HCT116 (cell line): ENCODE results near the gene KRTAP4-6. TPM values are rescaled to one million over a fixed set of nuclear protein-coding genes. Genes with fewer than 3 reads are reported as not detected.

Experiments
- ATAC-seq: fragments of 200-7000 bp; cut with Tn5 transposase; 2 replicates; pipeline ENCODE4 v1.9.1; 2020; ENCODE audit warnings: mild to moderate bottlenecking, moderate library complexity
- BruUV-seq: library from RNA; stranded (reverse); fragments of 400-500 nt; replicated peaks from 2 replicates; lab custom pipeline; 2021; lab: Mats Ljungman, UMichigan
- CTCF ChIA-PET: fragments of 300-600 bp; sonication (Branson Sonifier 250); formaldehyde crosslinking; loops from one replicate; lab custom pipeline; 2021; ENCODE audit warnings: antibody characterized with exemption; lab: Charles Lee
- POLR2A ChIA-PET: fragments of 300-600, 350-600 bp; sonication (Branson Sonifier 250); formaldehyde crosslinking; loops from one replicate; lab custom pipeline; 2021; ENCODE audit warnings: antibody characterized with exemption; lab: Charles Lee
- RAD21 ChIA-PET, 2 experiments: fragments of 300-600 bp; sonication (Branson Sonifier 250); formaldehyde crosslinking; loops; one replicate each; lab custom pipeline; 2023; ENCODE audit warnings: low total read pairs in 2 of 2; ENCODE audit not compliant: uncharacterized antibody in 2 of 2, unreplicated experiment in 2 of 2, low non-redundant PET in 1 of 2; lab: Charles Lee
- DNase-seq: peaks from one replicate; pipeline ENCODE4 v3.0.0-alpha.2; 2010; ENCODE audit warnings: low read depth, low spot score
- H2AFZ ChIP-seq: fragments of 200-600 bp; shearing (Covaris generic), sonication (generic); 2 replicates; pipeline ENCODE4 v1.6.1; 2017; ENCODE audit warnings: low read depth, mixed run types, mixed read lengths, antibody characterized with exemption, low read length; ENCODE audit not compliant: poor library complexity, severe bottlenecking
- H3K27ac ChIP-seq: 2 replicates; pipeline ENCODE4 v1.5.1; 2012; ENCODE audit warnings: low read depth, low read length
- H3K27me3 ChIP-seq: fragments of 200-600 bp; sonication (generic); 2 replicates; pipeline ENCODE4 v1.6.1; 2016; ENCODE audit warnings: mixed run types, low read length, mixed read lengths; ENCODE audit not compliant: insufficient read depth
- H3K36me3 ChIP-seq, 2 experiments: fragments of 200-500 bp in 1 of 2; fragments of 200-600 bp in 1 of 2; sonication (Bioruptor generic) in 1 of 2; sonication (generic) in 1 of 2; 2 replicates each; pipeline versions ENCODE4 v1.5.1 to v1.6.1; 2014 to 2016; ENCODE audit warnings: low read length in 2 of 2, inconsistent platforms in 1 of 2, mixed read lengths in 1 of 2, mixed run types in 1 of 2; ENCODE audit not compliant: insufficient read depth in 2 of 2, control insufficient read depth in 1 of 2
- H3K4me1 ChIP-seq, 2 experiments: fragments of 200-600 bp in 1 of 2; sonication (generic) in 1 of 2; 2 replicates each; pipeline versions ENCODE4 v1.5.1 to v1.6.1; 2012 to 2017; ENCODE audit warnings: low read length in 2 of 2, inconsistent platforms in 1 of 2, mild to moderate bottlenecking in 1 of 2, mixed read lengths in 1 of 2, mixed run types in 1 of 2, moderate library complexity in 1 of 2; ENCODE audit not compliant: insufficient read depth in 2 of 2, control insufficient read depth in 1 of 2
- H3K4me2 ChIP-seq: fragments of 200-600 bp; sonication (generic); 2 replicates; pipeline ENCODE4 v1.6.1; 2017; ENCODE audit warnings: mixed run types, low read length, mixed read lengths
- H3K4me3 ChIP-seq, 2 experiments: fragments of 200-600 bp in 1 of 2; sonication (generic) in 1 of 2; replicated peaks in 1 of 2; 2 replicates each; pipeline ENCODE4 v1.5.1; 2011 to 2016; ENCODE audit warnings: low read length in 2 of 2, control low read depth in 1 of 2, low read depth in 1 of 2, mild to moderate bottlenecking in 1 of 2, mixed read lengths in 1 of 2, mixed run types in 1 of 2
- H3K79me2 ChIP-seq: fragments of 200-600 bp; sonication (generic); 2 replicates; pipeline ENCODE4 v1.6.1; 2017; ENCODE audit warnings: mild to moderate bottlenecking, mixed run types, low read length, moderate library complexity, mixed read lengths; ENCODE audit not compliant: insufficient read depth
- H3K9ac ChIP-seq: fragments of 200-600 bp; sonication (generic); 2 replicates; pipeline ENCODE4 v1.6.1; 2016; ENCODE audit warnings: low read length, mixed read lengths
- H3K9me2 ChIP-seq: fragments of 200-600 bp; sonication (generic), shearing (Covaris generic); 2 replicates; pipeline ENCODE4 v1.6.1; 2017; ENCODE audit warnings: mixed run types, mild to moderate bottlenecking, moderate library complexity; ENCODE audit not compliant: insufficient read depth
- H3K9me3 ChIP-seq, 2 experiments: fragments of 200-500 bp in 1 of 2; fragments of 200-600 bp in 1 of 2; sonication (Bioruptor generic) in 1 of 2; sonication (generic) in 1 of 2; 2 replicates each; pipeline ENCODE4 v1.6.1; 2014 to 2017; ENCODE audit warnings: low read length in 2 of 2, mixed read lengths in 2 of 2, inconsistent platforms in 1 of 2, low read depth in 1 of 2, mild to moderate bottlenecking in 1 of 2, mixed run types in 1 of 2, moderate library complexity in 1 of 2; ENCODE audit not compliant: control insufficient read depth in 1 of 2, insufficient read depth in 1 of 2
- H4K20me1 ChIP-seq: fragments of 200-600 bp; sonication (generic), shearing (Covaris generic); 2 replicates; pipeline ENCODE4 v1.6.1; 2017; ENCODE audit warnings: mixed run types, mild to moderate bottlenecking, moderate library complexity; ENCODE audit not compliant: insufficient read depth
- CBX3 ChIP-seq: IDR thresholded peaks from 2 replicates; pipeline ENCODE4 v1.6.1; 2012; ENCODE audit warnings: low read depth
- CEBPB ChIP-seq: IDR thresholded peaks from 2 replicates; pipeline ENCODE4 v1.6.1; 2012; ENCODE audit warnings: low read depth
- EGR1 ChIP-seq: IDR thresholded peaks from 2 replicates; pipeline ENCODE4 v1.6.1; 2012; ENCODE audit warnings: low read depth
- ELF1 ChIP-seq: IDR thresholded peaks from 2 replicates; pipeline ENCODE4 v1.6.1; 2012; ENCODE audit warnings: low read depth, borderline replicate concordance
- EZH2 ChIP-seq: fragments of 200-600 bp; sonication (generic); IDR thresholded peaks from 2 replicates; pipeline ENCODE4 v1.6.1; 2017; ENCODE audit warnings: antibody characterized with exemption, mixed run types
- EZH2phosphoT487 ChIP-seq: fragments of 200-600 bp; IDR thresholded peaks from 2 replicates; pipeline ENCODE4 v1.6.1; 2018; ENCODE audit warnings: antibody characterized with exemption, borderline replicate concordance
- JUND ChIP-seq: IDR thresholded peaks from 2 replicates; pipeline ENCODE4 v1.6.1; 2012
- POLR2A ChIP-seq: IDR thresholded peaks from 2 replicates; pipeline ENCODE4 v1.7.0; 2011; ENCODE audit warnings: borderline replicate concordance; ENCODE audit not compliant: insufficient read depth, insufficient read length; ENCODE audit errors: extremely low read depth
- POLR2AphosphoS5 ChIP-seq: IDR thresholded peaks from 2 replicates; pipeline ENCODE4 v1.6.1; 2011; ENCODE audit warnings: mild to moderate bottlenecking, low read depth, low read length, moderate library complexity
- RAD21 ChIP-seq: IDR thresholded peaks from 2 replicates; pipeline ENCODE4 v1.6.1; 2012; ENCODE audit warnings: low read depth, mild to moderate bottlenecking
- SP1 ChIP-seq: IDR thresholded peaks from 2 replicates; pipeline ENCODE4 v1.6.1; 2012; ENCODE audit warnings: low read depth
- SRF ChIP-seq: IDR thresholded peaks from 2 replicates; pipeline ENCODE4 v1.6.1; 2012; ENCODE audit warnings: low read depth
- TCF7L2 ChIP-seq: IDR thresholded peaks from 2 replicates; pipeline ENCODE4 v1.7.0; 2011; ENCODE audit warnings: borderline replicate concordance, inconsistent platforms; ENCODE audit not compliant: insufficient read depth, insufficient read length; ENCODE audit errors: extremely low read depth
- ZNF274 ChIP-seq: fragments of 200-500 bp; sonication (Bioruptor generic); IDR thresholded peaks from 2 replicates; pipeline ENCODE4 v1.6.1; 2014; ENCODE audit warnings: mild to moderate bottlenecking, low read depth, low read length, inconsistent platforms
- intact Hi-C: fragments of 100-400 bp; cut with micrococcal nuclease; formaldehyde crosslinking; loops from 2 replicates; pipeline ENCODE4 v1.10.0; 2022
- total RNA-seq: library from RNA; stranded (reverse); gene quantifications from one replicate; pipeline ENCODE4 v1.2.1, GENCODE V29; 2021; ENCODE audit not compliant: unreplicated experiment
- TF ChIP-seq, protein P1 (sequence below): IDR thresholded peaks from 2 replicates; pipeline ENCODE4 v1.6.1; 2012; ENCODE audit warnings: low read depth
- TF ChIP-seq, protein P2 (sequence below): IDR thresholded peaks from 2 replicates; pipeline ENCODE4 v1.6.1; 2011; ENCODE audit warnings: mild to moderate bottlenecking, low read length, moderate library complexity; ENCODE audit not compliant: insufficient replicate concordance; ENCODE audit errors: extremely low read depth
- TF ChIP-seq, protein P3 (sequence below): IDR thresholded peaks from 2 replicates; pipeline ENCODE4 v1.6.1; 2012
- TF ChIP-seq, protein P4 (sequence below), 3 experiments: fragments of 200-600 bp in 1 of 3; sonication (generic) in 1 of 3; IDR thresholded peaks in 2 of 3; conservative IDR thresholded peaks in 1 of 3; 2 replicates each; pipeline ENCODE4 v1.5.1; 2012 to 2017; ENCODE audit warnings: low read depth in 2 of 3, low read length in 2 of 3, antibody characterized with exemption in 1 of 3, borderline replicate concordance in 1 of 3, control low read depth in 1 of 3, mild to moderate bottlenecking in 1 of 3, mixed read lengths in 1 of 3, mixed run types in 1 of 3, moderate library complexity in 1 of 3; ENCODE audit not compliant: insufficient read depth in 1 of 3
- TF ChIP-seq, protein P5 (sequence below): IDR thresholded peaks from 2 replicates; pipeline ENCODE4 v1.6.1; 2012

Gene KRTAP4-6
- total RNA-seq, 1 experiment from 2014 or later = not detected

DNA sequence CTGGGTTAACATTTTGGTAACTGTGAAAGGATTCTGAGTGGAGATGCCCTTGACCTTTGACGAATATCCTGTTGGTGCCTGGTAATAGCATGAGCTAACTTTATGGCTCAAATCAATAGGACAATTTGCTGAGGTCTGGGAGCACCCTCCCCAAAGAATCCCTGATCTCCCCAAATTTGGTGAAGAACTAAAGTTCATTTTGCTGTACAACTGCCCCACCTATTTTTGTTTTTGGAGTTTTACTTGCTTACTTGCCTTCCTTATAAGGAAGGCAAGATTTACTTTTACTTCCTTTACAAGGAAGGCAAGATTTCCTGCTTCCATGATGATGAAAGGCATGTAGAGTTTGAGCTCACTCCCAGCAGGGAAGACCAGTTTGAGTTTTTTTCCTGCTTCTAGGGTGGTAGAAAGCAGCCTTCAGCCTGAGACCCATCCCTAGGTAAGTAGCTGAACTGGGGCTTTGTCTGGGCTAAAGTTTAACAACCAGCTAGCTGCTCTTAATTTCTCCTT is 32.3 kb downstream of the KRTAP4-6 start:
- no peak for TF ChIP-seq EZH2
- TF ChIP-seq TCF7L2 = no peak
- TF ChIP-seq, protein P1, sequence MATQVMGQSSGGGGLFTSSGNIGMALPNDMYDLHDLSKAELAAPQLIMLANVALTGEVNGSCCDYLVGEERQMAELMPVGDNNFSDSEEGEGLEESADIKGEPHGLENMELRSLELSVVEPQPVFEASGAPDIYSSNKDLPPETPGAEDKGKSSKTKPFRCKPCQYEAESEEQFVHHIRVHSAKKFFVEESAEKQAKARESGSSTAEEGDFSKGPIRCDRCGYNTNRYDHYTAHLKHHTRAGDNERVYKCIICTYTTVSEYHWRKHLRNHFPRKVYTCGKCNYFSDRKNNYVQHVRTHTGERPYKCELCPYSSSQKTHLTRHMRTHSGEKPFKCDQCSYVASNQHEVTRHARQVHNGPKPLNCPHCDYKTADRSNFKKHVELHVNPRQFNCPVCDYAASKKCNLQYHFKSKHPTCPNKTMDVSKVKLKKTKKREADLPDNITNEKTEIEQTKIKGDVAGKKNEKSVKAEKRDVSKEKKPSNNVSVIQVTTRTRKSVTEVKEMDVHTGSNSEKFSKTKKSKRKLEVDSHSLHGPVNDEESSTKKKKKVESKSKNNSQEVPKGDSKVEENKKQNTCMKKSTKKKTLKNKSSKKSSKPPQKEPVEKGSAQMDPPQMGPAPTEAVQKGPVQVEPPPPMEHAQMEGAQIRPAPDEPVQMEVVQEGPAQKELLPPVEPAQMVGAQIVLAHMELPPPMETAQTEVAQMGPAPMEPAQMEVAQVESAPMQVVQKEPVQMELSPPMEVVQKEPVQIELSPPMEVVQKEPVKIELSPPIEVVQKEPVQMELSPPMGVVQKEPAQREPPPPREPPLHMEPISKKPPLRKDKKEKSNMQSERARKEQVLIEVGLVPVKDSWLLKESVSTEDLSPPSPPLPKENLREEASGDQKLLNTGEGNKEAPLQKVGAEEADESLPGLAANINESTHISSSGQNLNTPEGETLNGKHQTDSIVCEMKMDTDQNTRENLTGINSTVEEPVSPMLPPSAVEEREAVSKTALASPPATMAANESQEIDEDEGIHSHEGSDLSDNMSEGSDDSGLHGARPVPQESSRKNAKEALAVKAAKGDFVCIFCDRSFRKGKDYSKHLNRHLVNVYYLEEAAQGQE = no peak
- TF ChIP-seq, protein P2, sequence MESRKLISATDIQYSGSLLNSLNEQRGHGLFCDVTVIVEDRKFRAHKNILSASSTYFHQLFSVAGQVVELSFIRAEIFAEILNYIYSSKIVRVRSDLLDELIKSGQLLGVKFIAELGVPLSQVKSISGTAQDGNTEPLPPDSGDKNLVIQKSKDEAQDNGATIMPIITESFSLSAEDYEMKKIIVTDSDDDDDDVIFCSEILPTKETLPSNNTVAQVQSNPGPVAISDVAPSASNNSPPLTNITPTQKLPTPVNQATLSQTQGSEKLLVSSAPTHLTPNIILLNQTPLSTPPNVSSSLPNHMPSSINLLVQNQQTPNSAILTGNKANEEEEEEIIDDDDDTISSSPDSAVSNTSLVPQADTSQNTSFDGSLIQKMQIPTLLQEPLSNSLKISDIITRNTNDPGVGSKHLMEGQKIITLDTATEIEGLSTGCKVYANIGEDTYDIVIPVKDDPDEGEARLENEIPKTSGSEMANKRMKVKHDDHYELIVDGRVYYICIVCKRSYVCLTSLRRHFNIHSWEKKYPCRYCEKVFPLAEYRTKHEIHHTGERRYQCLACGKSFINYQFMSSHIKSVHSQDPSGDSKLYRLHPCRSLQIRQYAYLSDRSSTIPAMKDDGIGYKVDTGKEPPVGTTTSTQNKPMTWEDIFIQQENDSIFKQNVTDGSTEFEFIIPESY = no peak
- no peak for TF ChIP-seq SP1
- TF ChIP-seq ELF1 = no peak
- TF ChIP-seq, protein P3, sequence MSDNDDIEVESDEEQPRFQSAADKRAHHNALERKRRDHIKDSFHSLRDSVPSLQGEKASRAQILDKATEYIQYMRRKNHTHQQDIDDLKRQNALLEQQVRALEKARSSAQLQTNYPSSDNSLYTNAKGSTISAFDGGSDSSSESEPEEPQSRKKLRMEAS = no peak
- TF ChIP-seq EGR1 = no peak
- TF ChIP-seq CBX3 = no peak
- TF ChIP-seq ZNF274 = no peak
- TF ChIP-seq, protein P4, sequence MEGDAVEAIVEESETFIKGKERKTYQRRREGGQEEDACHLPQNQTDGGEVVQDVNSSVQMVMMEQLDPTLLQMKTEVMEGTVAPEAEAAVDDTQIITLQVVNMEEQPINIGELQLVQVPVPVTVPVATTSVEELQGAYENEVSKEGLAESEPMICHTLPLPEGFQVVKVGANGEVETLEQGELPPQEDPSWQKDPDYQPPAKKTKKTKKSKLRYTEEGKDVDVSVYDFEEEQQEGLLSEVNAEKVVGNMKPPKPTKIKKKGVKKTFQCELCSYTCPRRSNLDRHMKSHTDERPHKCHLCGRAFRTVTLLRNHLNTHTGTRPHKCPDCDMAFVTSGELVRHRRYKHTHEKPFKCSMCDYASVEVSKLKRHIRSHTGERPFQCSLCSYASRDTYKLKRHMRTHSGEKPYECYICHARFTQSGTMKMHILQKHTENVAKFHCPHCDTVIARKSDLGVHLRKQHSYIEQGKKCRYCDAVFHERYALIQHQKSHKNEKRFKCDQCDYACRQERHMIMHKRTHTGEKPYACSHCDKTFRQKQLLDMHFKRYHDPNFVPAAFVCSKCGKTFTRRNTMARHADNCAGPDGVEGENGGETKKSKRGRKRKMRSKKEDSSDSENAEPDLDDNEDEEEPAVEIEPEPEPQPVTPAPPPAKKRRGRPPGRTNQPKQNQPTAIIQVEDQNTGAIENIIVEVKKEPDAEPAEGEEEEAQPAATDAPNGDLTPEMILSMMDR (IDR thresholded peaks at IDR 0.05 in 2 of 3, conservative IDR thresholded peaks at IDR 0.05 in 1 of 3; ENCODE audit: borderline replicate concordance in 1 of 3, insufficient read depth in 1 of 3, low read depth in 2 of 3, low read length in 2 of 3) = no peak
- no peak for TF ChIP-seq CEBPB
- no peak for TF ChIP-seq JUND
- TF ChIP-seq SRF = no peak
- no peak for TF ChIP-seq EZH2phosphoT487
- TF ChIP-seq POLR2A = no peak
- TF ChIP-seq RAD21 = no peak
- no peak for TF ChIP-seq POLR2AphosphoS5
- TF ChIP-seq, protein P5, sequence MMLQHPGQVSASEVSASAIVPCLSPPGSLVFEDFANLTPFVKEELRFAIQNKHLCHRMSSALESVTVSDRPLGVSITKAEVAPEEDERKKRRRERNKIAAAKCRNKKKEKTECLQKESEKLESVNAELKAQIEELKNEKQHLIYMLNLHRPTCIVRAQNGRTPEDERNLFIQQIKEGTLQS = no peak
- Histone ChIP-seq H3K36me3 (peaks cover 0 to 23% of the 10 kb centered on the region in 2 experiments; a peak in 2 of 4 replicates), H2AFZ (peak overlapping the region; percentile 22), H3K4me2 (no peak overlapping the region), H3K4me1 (peaks cover 13 to 36% of the 10 kb centered on the region in 2 experiments), H3K9me2 (no peaks in the 10 kb centered on the region), H3K79me2 (no peaks in the 10 kb centered on the region), H3K27ac (no peak overlapping the region), H3K9ac (no peak overlapping the region), H3K27me3 (no peaks in the 10 kb centered on the region), H4K20me1 (no peaks in the 10 kb centered on the region), H3K9me3 (peaks cover 4 to 21% of the 10 kb centered on the region in 2 experiments; a peak in 3 of 4 replicates), H3K4me3 (no peak overlapping the region)
- ChIA-PET CTCF (no interaction called here), RAD21 (no interaction called here), POLR2A (no interaction called here)
- intact Hi-C loops = no loop called here
- no TSS peak for BruUV-seq
- ATAC-seq (no peak), DNase-seq (no peak)
